SK-N-SH (cell line): ENCODE measurements around the gene LOC101059915.

Source experiments
- CTCF ChIA-PET: fragments of 300-600, 350-600 bp; formaldehyde crosslinking; extraction: SDS; loops from one replicate; lab custom pipeline; 2021; lab: Yijun Ruan, JAX
- POLR2A ChIA-PET: fragments of 350-600 bp; sonication (Branson Sonifier 250); formaldehyde crosslinking; extraction: SDS; loops from one replicate; lab custom pipeline; 2020; ENCODE audit warnings: antibody characterized with exemption, inconsistent platforms; lab: Yijun Ruan, JAX
- DNase-seq: peaks from one replicate; pipeline ENCODE4 v3.0.0; 2012
- H2AFZ ChIP-seq: fragments of 200-600 bp; sonication (generic); 2 replicates; pipeline ENCODE4 v1.8.1; 2016; ENCODE audit warnings: antibody characterized with exemption, mild to moderate bottlenecking, low read depth
- H3F3A ChIP-seq: fragments of 200-600 bp; sonication (generic); replicated peaks from 2 replicates; pipeline ENCODE3; 2016; ENCODE audit warnings: antibody characterized with exemption, mild to moderate bottlenecking; ENCODE audit not compliant: insufficient read depth
- H3K27ac ChIP-seq, 2 experiments: fragments of 200-500 bp in 1 of 2; fragments of 200-600 bp in 1 of 2; sonication (Bioruptor generic) in 1 of 2; sonication (generic), shearing (Covaris generic) in 1 of 2; 2 replicates each; pipeline versions ENCODE4 v1.5.1 to v1.6.1; 2014 to 2016; ENCODE audit warnings: low read depth in 2 of 2, inconsistent platforms in 1 of 2, low read length in 1 of 2, mild to moderate bottlenecking in 1 of 2, mixed read lengths in 1 of 2
- H3K27me3 ChIP-seq: fragments of 200-600 bp; sonication (generic), shearing (Covaris generic); 2 replicates; pipeline ENCODE4 v1.6.1; 2016; ENCODE audit warnings: mixed run types; ENCODE audit not compliant: insufficient read depth
- H3K36me3 ChIP-seq, 2 experiments: fragments of 200-500 bp in 1 of 2; fragments of 200-600 bp in 1 of 2; sonication (Bioruptor generic) in 1 of 2; sonication (generic) in 1 of 2; replicated peaks in 1 of 2; 2 replicates each; pipeline versions ENCODE3 to v1.5.1; 2014 to 2016; ENCODE audit warnings: low read length in 1 of 2, mild to moderate bottlenecking in 1 of 2; ENCODE audit not compliant: insufficient read depth in 2 of 2, control insufficient read depth in 1 of 2
- H3K4me1 ChIP-seq, 2 experiments: fragments of 200-500 bp in 1 of 2; fragments of 200-600 bp in 1 of 2; sonication (Bioruptor generic) in 1 of 2; sonication (generic), shearing (Covaris generic) in 1 of 2; 2 replicates each; pipeline versions ENCODE4 v1.5.1 to v1.6.1; 2014 to 2016; ENCODE audit warnings: low read depth in 1 of 2, low read length in 1 of 2, mixed run types in 1 of 2; ENCODE audit not compliant: insufficient read depth in 2 of 2, control insufficient read depth in 1 of 2
- H3K4me2 ChIP-seq: fragments of 200-600 bp; sonication (generic), shearing (Covaris generic); 2 replicates; pipeline ENCODE4 v1.6.1; 2017; ENCODE audit warnings: mixed run types
- H3K4me3 ChIP-seq, 2 experiments: fragments of 200-500 bp in 1 of 2; fragments of 200-600 bp in 1 of 2; sonication (Bioruptor generic) in 1 of 2; sonication (generic), shearing (Covaris generic) in 1 of 2; 2 replicates each; pipeline versions ENCODE4 v1.5.1 to v1.8.1; 2014 to 2016; ENCODE audit warnings: low read depth in 2 of 2, inconsistent platforms in 1 of 2, low read length in 1 of 2, mild to moderate bottlenecking in 1 of 2, mixed read lengths in 1 of 2, moderate library complexity in 1 of 2
- H3K79me2 ChIP-seq: fragments of 200-600 bp; sonication (generic); 2 replicates; pipeline ENCODE4 v1.8.1; 2017; ENCODE audit warnings: mild to moderate bottlenecking; ENCODE audit not compliant: insufficient read depth
- H3K9ac ChIP-seq: fragments of 200-600 bp; sonication (generic); 2 replicates; pipeline ENCODE4 v1.6.1; 2017; ENCODE audit warnings: mixed run types
- H3K9me2 ChIP-seq: fragments of 200-600 bp; sonication (generic); 2 replicates; pipeline ENCODE4 v1.6.1; 2017; ENCODE audit warnings: mixed run types
- H3K9me3 ChIP-seq: fragments of 200-600 bp; sonication (generic); 2 replicates; pipeline ENCODE4 v1.6.1; 2017; ENCODE audit warnings: mixed run types, mild to moderate bottlenecking, moderate library complexity
- H4K20me1 ChIP-seq: fragments of 200-600 bp; sonication (generic); 2 replicates; pipeline ENCODE4 v1.6.1; 2017; ENCODE audit warnings: mild to moderate bottlenecking, mixed run types; ENCODE audit not compliant: insufficient read depth
- ELF1 ChIP-seq: IDR thresholded peaks from 2 replicates; pipeline ENCODE4 v1.4.0; 2012
- EP300 ChIP-seq, 2 experiments: IDR thresholded peaks; 2 replicates each; pipeline versions ENCODE4 v1.4.0 to v1.6.1; 2012; ENCODE audit warnings: borderline replicate concordance in 1 of 2, low read depth in 1 of 2, low read length in 1 of 2
- FOXJ3 ChIP-seq: sonication (generic); formaldehyde crosslinking; IDR thresholded peaks from 2 replicates; pipeline ENCODE4 v1.5.1; 2020; ENCODE audit warnings: mild to moderate bottlenecking, missing genetic modification reagents
- FOXM1 ChIP-seq: IDR thresholded peaks from 2 replicates; pipeline ENCODE4 v1.4.0; 2012; ENCODE audit warnings: low read depth, mild to moderate bottlenecking
- MAX ChIP-seq: IDR thresholded peaks from 2 replicates; pipeline ENCODE4 v1.4.0; 2012; ENCODE audit warnings: low read depth
- MEF2A ChIP-seq: IDR thresholded peaks from 2 replicates; pipeline ENCODE4 v1.4.0; 2012; ENCODE audit warnings: low read depth, borderline replicate concordance
- NFIC ChIP-seq: IDR thresholded peaks from 2 replicates; pipeline ENCODE4 v1.4.0; 2012; ENCODE audit warnings: borderline replicate concordance
- POLR2AphosphoS5 ChIP-seq: IDR thresholded peaks from 2 replicates; pipeline ENCODE4 v1.6.1; 2012; ENCODE audit warnings: low read depth, low read length
- RAD21 ChIP-seq: IDR thresholded peaks from 2 replicates; pipeline ENCODE4 v1.6.1; 2012; ENCODE audit warnings: mild to moderate bottlenecking, low read length
- REST ChIP-seq: IDR thresholded peaks from 2 replicates; pipeline ENCODE4 v1.6.1; 2012; ENCODE audit warnings: mild to moderate bottlenecking, low read depth, low read length, moderate library complexity
- RFX5 ChIP-seq: IDR thresholded peaks from 2 replicates; pipeline ENCODE4 v1.6.1; 2012; ENCODE audit warnings: mild to moderate bottlenecking, improper control_type of control experiment, low read length
- RXRA ChIP-seq: IDR thresholded peaks from 2 replicates; pipeline ENCODE4 v1.4.0; 2012; ENCODE audit warnings: low read depth, mild to moderate bottlenecking, borderline replicate concordance
- SIN3A ChIP-seq: IDR thresholded peaks from 2 replicates; pipeline ENCODE4 v1.6.1; 2012; ENCODE audit warnings: low read depth, mild to moderate bottlenecking, low read length, moderate library complexity, borderline replicate concordance
- TCF12 ChIP-seq: IDR thresholded peaks from 2 replicates; pipeline ENCODE4 v1.4.0; 2012
- WGBS: methylation state at CpG from one replicate; pipeline ENCODE4 v1.1.6; 2017; ENCODE audit warnings: low lambda C conversion rate; 5-methylcytosine and 5-hydroxymethylcytosine counted together
- TF ChIP-seq, protein P1 (sequence below): fragments of 150-350 bp; IDR thresholded peaks from 2 replicates; pipeline ENCODE4 v1.6.1; 2017; ENCODE audit warnings: antibody characterized with exemption, low read length, low read depth, borderline replicate concordance
- TF ChIP-seq, protein P2 (sequence below): fragments of 150-350 bp; IDR thresholded peaks from 2 replicates; pipeline ENCODE4 v1.6.1; 2016; ENCODE audit warnings: mild to moderate bottlenecking, low read depth, low read length

The LOC101059915 gene

GRCh38 chrX:71668248-71668595 is 876 bp downstream of the LOC101059915 start:
- H3K9me3 ChIP-seq, result no peaks in the 10 kb centered on the region
- 50% methylated on average over 3 of the region's 16 CpGs for WGBS
- peaks cover 43% of the 10 kb centered on the region for H3K27me3 ChIP-seq
- H2AFZ ChIP-seq, result no peak overlapping the region
- H3K79me2 ChIP-seq, result no peaks in the 10 kb centered on the region
- CTCF ChIA-PET, result interaction anchor here (2.0 kb wide), 1 partner anchor 16 kb away, joined by 6 read pairs; no protein-coding TSS in a partner anchor
- H3K4me3 ChIP-seq, result no peak overlapping the region
- no peak overlapping the region for H3K9ac ChIP-seq
- TF ChIP-seq RXRA (no peak), EP300 (IDR thresholded peaks at IDR 0.05; ENCODE audit: borderline replicate concordance in 1 of 2, low read depth in 1 of 2, low read length in 1 of 2) (no peak), MEF2A (no peak), TCF12 (no peak), POLR2AphosphoS5 (no peak), RAD21 (no peak)
- no peaks in the 10 kb centered on the region for H3K36me3 ChIP-seq
- no peak overlapping the region for H3K27ac ChIP-seq
- no peaks in the 10 kb centered on the region for H4K20me1 ChIP-seq
- no peaks in the 10 kb centered on the region for H3F3A ChIP-seq
- no peak overlapping the region for H3K4me2 ChIP-seq
- POLR2A ChIA-PET, result no interaction called here
- no peaks in the 10 kb centered on the region for H3K4me1 ChIP-seq
- no peak for DNase-seq
- no peaks in the 10 kb centered on the region for H3K9me2 ChIP-seq

- Histone ChIP-seq H3K79me2 (no peaks in the 10 kb centered on the region), H4K20me1 (no peaks in the 10 kb centered on the region), H3K9ac (no peak overlapping the region), H2AFZ (no peak overlapping the region), H3K4me3 (no peak overlapping the region), H3K9me3 (no peaks in the 10 kb centered on the region), H3K27ac (no peak overlapping the region), H3K27me3 (peaks cover 43% of the 10 kb centered on the region), H3K4me1 (no peaks in the 10 kb centered on the region), H3F3A (no peaks in the 10 kb centered on the region), H3K36me3 (no peaks in the 10 kb centered on the region), H3K9me2 (no peaks in the 10 kb centered on the region), H3K4me2 (no peak overlapping the region)
- POLR2A ChIA-PET, result no interaction called here
- 7% methylated on average over 12 of the region's 13 CpGs for WGBS
- TF ChIP-seq SIN3A (no peak), FOXJ3 (CRISPR knock-in tag) (no peak), FOXM1 (no peak), MAX (no peak), NFIC (no peak), REST (no peak), ELF1 (no peak), RFX5 (no peak), RAD21 (no peak)
- TF ChIP-seq, protein P1, sequence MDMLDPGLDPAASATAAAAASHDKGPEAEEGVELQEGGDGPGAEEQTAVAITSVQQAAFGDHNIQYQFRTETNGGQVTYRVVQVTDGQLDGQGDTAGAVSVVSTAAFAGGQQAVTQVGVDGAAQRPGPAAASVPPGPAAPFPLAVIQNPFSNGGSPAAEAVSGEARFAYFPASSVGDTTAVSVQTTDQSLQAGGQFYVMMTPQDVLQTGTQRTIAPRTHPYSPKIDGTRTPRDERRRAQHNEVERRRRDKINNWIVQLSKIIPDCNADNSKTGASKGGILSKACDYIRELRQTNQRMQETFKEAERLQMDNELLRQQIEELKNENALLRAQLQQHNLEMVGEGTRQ, result no peak
- TF ChIP-seq, protein P2, sequence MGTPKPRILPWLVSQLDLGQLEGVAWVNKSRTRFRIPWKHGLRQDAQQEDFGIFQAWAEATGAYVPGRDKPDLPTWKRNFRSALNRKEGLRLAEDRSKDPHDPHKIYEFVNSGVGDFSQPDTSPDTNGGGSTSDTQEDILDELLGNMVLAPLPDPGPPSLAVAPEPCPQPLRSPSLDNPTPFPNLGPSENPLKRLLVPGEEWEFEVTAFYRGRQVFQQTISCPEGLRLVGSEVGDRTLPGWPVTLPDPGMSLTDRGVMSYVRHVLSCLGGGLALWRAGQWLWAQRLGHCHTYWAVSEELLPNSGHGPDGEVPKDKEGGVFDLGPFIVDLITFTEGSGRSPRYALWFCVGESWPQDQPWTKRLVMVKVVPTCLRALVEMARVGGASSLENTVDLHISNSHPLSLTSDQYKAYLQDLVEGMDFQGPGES, result no peak
- DNase-seq, result no peak
- CTCF ChIA-PET, result interaction anchor here (0.7 to 0.8 kb wide), 2 partner anchors 12 to 190 kb away, joined by 3 to 4 read pairs; no protein-coding TSS in a partner anchor
Observed at GRCh38 chrX:71669492-71669891, 2.1 kb downstream of the LOC101059915 start.
